ENCODE data around the gene PPAN.

The PPAN gene

DNA sequence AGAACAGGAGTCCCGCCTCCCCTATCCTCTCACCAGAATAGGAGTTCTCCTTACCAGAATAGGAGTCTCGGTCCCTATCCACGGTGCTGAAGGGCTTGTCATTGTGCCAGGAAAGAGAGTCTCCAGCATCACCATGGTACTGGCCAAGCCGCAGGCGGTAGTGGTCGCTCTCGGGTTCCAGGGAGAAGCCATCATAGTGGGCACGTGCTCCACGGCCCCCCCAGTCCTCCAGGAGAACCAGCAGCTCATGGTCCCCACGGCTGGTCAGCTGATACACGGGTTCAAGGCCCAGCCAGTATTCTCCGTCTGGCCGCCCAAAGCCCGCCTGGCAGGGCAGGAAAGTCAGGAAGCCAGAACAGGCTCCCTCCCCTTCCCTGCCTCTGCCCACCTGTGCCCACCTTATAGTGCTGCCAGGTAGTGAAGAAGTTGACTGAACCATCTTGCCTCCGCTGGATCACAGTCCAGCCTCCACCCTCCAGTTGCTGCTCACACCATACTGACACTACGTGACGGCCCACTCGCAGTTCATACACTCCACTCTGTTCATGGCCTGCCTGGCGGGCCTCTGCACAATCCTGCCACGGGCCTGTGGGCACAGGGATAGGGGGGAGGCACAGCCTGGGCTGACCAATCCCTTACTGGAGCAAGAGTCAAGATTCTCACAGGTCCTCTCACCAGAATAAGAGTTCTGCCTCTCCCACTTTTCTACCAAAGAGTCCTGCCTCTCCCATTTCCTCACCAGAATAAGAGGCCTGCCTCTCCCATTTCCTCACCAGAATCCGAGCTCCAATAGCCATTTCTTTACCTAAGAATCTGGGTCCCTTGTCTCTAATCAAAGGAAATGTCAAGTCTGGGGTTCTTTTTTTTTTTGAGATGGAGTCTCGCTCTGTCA lies 12.6 kb upstream of the PPAN start:
- no peak for DNase-seq

DNA sequence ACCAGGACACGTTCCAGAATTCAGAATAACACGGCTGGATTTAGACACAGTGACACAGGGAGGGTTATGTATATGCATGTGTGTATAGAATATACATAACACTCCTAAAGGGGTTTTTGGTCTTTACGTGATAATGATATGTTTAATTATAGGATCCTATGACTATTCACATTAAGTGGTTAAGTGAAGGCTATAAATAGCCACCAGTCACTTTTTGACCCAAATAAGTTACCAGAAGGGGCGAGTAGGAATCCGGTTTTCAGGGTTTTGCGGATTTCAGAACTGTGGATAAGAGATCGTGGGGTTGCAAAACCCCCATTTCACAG lies 10.6 kb upstream of the PPAN start:
- DNase-seq: no peak

DNA sequence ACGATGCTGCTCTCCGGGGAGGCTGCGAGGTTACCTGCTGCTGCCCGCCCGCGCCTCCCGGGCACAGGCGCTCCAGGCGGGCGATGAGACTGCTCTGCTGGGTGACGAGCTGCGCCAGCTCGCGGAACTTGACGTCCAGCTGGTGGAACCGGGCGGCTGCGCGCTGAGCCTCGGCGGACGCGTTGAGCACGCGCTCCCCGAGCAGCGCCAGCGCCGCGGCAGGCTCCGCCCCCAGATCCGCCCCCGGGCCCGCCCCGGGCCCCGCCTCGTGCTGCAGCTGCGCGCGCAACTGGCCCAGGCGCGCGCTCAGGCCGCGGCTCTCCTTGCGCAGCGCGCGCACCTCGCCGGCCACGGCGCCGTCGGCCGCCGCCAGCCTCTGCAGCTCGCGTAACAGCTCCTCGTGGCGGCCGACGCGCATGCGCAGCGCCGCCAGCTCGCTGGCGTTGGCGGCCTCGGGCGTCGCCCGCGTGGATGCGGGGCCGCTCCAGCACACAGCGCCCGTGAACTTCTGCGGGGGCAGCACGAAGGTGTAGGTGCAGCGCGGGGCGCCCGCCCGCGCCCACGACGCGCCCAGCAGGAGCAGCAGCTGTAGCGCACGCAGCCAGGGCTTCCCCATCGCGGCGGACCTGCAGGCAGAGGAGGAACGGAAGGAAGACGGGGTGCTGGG lies 10.1 kb upstream of the PPAN start:
- DNase-seq: peak; percentile 92

DNA sequence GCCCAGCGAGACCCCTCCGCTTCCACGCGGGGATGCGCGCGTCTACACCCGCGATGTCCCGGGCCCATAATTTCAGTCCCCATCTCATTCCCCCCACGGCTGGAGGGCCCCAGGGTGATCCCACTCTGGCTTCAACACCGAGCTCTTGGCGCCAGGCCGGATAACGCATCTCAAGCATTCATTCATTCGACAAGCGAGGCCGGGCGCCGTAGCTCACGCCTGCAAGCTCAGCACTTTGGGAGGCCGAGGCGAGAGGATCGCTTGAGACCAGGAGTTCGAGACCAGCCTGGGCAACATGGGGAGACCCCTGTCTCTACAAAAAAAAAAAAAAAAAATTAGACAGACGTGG lies 9.6 kb upstream of the PPAN start:
- no peak for DNase-seq

DNA sequence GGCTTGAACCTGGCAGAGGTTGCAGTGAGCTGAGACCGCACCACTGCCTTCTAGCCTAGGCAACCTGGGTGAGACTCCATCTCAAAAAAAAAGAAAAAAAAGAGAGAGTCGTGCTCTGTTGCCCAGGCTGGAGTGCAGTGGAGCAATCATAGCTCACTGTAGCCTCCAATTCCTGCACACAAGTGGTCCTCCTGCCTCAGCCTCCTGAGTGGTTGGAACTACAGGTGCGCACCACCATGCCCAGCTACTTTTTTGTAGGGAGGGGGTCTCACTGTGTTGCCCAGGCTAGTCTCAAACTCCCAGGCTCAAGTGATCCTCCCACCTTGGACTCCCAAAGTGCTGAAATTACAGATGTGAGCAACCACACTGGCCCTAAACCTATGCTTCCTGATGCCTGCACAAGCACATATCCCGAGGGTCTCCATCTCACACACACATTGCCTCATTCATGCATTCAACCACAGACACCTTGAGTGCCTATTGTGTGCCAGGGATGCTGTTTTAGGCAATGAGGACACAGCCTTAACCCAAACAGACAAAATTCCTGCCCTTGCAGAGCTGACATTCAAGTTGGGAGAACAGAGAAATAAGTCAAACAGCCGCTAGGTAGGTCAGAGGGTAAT lies 5.9 kb upstream of the PPAN start:
- DNase-seq: no peak

DNA sequence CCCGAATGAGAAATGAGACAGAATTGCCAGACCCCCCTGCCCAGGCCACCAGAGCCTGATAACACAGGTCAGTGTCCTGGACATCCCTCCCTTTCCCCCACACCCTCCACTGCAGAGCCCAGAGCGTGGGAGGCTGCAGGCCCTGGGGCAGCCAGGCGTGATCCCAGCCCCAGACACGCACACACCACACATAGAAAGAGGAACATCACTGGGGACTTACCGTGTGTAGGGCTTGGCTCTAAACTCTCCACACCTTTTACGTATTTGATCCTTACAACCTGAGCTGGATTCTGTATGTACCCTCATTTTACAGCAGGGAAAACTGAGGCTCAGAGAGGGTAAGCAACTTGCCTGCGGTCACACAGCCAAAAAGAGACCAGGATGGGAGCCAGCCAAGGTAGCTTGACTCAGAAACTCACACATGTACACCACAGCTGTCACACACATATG lies 3.4 kb upstream of the PPAN start:
- no peak for DNase-seq

DNA sequence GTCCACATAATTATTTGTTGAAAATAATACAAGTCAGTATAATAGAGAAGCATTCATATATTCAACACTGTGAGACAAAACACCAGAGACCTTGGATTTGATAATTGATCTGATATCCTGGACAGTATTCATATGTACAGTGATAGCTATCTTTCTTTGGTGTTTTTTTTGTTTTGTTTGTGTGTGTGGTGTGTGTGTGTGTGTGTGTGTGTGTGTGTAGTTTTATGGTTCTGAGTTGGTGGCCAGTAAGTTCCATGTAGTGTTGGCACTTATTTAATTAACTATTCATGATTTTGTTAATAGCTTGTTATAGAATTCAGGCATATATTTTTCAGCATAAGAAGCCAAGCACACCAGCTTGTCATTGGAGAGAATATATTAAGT lies 2.0 kb upstream of the PPAN start:
- DNase-seq: no peak

DNA sequence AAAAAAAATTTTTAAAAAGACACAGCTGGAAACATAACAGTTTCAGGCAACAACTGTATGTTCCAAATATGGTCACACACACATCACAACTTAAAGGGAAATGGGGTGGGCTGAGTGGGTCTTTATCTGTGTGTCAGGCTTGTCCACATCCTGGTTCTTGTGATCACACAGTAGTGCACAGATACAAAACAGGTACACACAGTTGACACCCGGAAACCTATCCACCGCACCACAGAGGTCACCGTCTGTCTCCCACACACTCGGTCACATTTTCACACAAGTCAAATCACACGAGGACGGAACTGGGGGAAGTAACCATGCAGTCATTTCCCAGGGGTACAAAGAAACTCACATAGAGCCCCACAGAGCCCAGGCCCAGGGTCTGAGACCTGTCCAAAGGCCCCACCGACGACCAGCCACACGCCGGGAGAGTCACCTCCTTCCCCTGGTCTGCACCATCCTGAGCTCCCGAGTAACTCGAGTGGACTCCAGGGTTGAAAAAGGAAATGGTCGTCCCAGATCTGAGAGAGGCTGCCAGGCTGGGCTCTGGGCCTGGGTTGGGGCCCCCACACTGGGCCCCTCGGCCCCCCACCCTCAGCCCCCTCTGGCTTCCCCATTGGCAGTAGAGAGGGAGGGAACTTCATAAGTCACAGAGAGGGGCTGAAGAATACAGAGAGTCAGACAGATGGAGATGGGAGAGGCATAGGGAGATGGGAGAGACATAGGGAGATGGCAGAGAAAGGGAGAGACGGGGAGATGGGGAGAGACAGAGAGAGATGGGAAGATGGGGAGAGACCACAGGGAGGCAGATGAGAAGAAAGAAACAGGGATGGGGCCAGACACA lies 1.3 kb upstream of the PPAN start:
- DNase-seq: no peak

DNA sequence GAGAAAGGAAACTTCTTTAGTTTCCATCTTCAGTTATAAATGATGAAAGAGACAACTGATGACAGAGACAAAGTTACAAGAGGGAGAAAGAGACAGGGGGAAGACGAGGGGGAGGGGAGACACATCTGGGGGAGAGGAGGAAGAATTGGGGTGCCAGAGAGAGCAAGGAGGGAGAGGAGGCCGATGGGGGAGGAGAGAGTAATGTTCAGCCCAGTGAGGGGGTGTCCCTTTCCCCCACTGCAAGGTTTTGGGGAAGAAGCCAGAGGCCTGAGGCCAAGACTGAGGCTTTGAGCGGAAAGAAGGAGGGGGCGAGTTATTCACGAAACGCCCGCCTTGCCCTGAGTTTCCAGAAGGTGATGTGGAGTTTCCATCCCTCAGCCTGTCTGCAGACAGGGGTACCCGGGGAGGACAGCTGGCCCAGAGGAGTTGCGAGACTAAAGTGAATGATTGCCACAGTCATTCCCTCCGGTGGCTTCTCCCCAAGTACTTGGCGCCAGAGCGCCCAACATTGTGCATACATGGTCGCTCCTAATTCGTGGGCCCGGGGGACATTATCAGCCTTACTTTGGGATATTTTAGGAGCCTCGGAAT lies 558 bp upstream of the PPAN start:
- DNase-seq: no peak

DNA sequence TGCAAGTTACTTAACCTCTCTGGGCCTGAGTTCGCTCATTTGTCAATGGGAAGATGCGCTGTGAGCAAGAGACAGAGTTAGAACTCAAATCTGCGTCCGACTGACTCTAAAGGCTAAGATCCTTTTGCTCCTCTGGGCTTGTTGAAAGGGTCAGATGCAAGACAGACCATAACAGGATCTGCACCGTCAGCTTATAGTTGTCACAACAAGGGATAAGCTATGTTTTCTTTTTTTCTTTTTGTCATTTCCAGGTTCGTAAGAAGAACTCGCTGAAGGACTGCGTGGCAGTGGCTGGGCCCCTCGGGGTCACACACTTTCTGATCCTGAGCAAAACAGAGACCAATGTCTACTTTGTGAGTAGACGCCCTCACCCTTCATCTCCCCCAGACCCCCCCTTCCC lies 1.1 kb downstream of the PPAN start:
- DNase-seq: no peak

DNA sequence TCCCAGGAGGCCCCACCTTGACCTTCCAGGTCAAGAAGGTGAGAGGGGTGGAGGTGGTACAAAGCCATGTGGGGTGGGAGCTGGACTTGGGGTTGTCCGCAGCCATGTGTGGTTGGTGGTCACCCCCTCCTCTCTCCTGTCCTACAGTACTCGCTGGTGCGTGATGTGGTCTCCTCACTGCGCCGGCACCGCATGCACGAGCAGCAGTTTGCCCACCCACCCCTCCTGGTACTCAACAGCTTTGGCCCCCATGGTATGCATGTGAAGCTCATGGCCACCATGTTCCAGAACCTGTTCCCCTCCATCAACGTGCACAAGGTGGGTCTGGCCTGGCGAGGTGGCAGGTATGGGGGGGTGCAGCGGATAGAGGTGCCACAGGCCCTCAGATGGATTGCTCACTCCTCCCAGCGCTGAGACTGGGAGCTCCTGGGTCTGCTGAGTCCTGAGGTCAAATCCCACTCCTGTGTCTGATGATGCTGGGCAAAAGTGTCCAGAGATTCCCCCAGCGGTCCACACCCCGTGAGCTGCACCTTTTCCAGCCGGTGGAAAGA lies 1.7 kb downstream of the PPAN start:
- no peak for DNase-seq

DNA sequence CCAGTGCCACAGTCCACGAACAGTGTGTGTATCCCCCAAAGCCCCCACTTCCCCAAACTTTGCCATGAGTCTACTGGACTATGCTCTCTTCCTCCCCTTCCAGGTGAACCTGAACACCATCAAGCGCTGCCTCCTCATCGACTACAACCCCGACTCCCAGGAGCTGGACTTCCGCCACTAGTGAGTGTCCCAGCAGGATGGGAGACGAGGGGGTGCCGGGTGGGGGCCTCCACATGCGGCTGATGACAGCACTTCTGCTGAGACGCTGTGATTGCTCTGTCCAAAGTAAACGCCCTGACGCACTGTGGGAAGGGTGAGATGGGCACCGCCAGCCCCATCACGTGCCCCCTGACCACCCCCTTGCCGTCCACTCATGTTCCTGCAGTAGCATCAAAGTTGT lies 3.4 kb downstream of the PPAN start:
- DNase-seq: no peak

DNA sequence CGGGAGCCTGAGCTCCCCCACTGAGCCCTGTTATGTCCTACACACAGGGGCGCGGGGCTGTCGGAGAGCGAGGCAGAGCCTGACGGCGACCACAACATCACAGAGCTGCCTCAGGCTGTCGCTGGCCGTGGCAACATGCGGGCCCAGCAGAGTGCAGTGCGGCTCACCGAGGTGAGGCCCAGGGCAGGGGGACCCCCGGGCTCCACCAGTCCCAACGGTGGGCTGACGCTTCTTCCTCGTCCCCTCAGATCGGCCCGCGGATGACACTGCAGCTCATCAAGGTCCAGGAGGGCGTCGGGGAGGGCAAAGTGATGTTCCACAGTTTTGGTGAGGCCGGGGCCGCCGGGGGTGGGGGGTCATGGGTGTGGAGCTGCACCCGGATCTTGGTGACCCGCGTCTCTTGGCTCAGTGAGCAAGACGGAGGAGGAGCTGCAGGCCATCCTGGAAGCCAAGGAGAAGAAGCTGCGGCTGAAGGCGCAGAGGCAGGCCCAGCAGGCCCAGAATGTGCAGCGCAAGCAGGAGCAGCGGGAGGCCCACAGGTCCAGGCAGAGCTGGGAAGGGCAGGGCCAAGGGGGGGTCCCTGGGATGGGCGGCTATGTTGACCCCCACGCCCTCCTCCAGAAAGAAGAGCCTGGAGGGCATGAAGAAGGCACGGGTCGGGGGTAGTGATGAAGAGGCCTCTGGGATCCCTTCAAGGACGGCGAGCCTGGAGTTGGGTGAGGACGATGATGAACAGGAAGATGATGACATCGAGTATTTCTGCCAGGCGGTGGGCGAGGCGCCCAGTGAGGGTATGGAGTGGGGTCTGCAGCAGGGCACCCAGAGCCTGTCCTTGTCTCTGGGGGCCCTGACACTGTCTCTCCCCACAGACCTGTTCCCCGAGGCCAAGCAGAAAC lies 4.2 kb downstream of the PPAN start:
- DNase-seq: no peak

DNA sequence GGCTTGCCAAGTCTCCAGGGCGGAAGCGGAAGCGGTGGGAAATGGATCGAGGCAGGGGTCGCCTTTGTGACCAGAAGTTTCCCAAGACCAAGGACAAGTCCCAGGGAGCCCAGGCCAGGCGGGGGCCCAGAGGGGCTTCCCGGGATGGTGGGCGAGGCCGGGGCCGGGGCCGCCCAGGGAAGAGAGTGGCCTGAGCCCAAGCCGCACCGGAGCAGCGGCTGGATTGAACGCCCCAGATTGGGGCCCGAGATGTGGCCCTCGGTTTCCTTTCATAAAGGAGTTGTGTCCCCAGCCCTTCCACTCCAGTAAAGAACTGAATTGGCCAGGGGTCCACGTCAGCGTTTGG lies 4.8 kb downstream of the PPAN start:
- no peak for DNase-seq

DNA sequence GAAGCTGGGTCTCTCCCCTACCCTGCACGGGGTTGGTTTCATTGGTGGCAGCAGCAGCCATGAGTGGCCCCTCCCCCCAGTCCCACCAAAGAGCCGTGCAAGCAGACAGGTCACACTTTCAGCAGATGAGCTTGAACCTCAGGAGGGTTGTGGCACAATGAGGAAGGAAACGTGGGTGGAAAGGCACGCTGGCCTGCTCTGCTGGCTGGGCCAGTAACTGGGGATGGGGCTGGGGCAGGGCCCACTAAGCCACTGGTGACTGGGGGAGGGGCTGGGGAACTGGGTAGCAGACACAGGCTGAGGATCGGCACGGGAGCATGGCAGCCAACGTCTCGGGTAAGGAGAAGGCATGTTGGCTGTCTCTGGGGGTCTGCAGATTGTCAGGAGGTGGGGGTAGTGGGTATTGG lies 5.2 kb downstream of the PPAN start, which contains the start of gene P2RY11:
P2RY11 (plus strand) TSS at position 289 of the 407 bp plus-strand sequence; CDS start at position 318, 29 bp downstream.
- DNase-seq: no peak

DNA sequence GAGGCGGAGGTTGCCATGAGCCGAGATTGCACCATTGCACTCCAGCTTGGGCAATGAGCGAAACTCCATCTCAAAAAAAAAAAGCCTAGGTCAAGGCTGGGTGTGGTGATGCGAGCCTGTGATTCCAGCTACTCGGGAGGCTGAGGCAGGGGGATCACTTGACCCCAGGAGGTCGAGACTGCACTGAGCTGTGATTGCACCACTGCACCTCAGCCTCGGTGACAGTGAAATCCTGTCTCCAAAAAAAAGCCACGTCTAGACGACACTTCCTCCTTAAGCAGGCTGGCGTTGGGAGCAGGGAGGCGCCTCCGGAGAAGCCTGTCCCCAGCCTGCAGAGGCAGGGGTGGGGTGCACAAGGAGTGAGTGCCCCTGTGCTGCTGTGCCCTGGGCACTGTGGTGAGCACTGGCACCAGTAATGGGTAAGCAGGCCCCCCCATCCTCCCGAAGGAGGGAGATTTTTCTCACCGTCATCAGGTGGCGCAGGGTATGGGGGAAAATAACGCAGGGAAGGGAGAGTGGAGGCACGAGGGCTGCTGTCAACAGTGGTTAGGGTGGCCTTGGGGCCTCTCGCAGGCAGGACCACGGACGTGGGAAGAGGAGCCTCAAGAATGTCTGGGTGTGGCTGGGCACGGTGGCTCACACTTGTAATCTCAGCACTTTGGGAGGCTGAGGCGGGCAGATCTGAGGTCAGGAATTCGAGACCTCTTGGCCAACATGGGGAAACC lies 6.0 kb downstream of the PPAN start:
- DNase-seq: peak; percentile 51

DNA sequence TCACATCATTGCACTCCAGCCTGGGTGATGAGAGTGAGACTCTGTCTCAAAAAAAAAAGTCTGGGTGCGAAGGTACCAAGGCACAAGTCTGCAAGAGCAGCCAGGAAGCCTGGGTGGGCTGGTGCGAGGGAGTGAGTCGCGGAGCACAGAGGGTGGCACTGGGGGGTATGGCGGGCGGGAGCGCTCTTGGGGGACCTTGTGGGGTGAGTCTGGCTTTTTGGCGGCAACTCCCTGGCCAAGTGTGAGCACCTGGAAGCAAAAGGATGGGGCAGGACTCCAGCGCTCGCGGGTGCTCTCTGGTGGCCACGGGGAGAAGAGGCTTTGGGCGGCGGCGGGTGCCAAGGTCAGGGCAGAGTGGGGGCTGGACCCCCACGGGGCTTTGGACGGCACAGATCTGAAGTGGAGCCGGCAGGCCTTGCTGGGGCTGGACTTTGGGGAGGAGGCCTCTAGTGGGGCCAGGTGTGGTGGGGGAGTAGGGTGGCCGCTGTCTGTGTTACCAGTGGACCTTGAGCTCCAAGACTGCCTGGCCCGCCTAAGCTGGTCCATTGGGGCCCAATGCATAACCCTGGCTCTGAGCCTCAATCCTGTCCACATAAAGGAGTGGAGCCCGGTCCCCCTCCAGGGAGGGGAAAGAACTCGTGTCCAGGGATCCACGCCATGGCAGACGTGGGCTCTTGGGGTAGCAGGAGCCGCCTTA lies 6.9 kb downstream of the PPAN start:
- peak; percentile 67 for DNase-seq

DNA sequence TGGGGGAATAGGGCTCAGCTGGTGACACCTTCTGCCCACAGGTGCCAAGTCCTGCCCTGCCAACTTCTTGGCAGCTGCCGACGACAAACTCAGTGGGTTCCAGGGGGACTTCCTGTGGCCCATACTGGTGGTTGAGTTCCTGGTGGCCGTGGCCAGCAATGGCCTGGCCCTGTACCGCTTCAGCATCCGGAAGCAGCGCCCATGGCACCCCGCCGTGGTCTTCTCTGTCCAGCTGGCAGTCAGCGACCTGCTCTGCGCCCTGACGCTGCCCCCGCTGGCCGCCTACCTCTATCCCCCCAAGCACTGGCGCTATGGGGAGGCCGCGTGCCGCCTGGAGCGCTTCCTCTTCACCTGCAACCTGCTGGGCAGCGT lies 7.4 kb downstream of the PPAN start:
- no peak for DNase-seq

DNA sequence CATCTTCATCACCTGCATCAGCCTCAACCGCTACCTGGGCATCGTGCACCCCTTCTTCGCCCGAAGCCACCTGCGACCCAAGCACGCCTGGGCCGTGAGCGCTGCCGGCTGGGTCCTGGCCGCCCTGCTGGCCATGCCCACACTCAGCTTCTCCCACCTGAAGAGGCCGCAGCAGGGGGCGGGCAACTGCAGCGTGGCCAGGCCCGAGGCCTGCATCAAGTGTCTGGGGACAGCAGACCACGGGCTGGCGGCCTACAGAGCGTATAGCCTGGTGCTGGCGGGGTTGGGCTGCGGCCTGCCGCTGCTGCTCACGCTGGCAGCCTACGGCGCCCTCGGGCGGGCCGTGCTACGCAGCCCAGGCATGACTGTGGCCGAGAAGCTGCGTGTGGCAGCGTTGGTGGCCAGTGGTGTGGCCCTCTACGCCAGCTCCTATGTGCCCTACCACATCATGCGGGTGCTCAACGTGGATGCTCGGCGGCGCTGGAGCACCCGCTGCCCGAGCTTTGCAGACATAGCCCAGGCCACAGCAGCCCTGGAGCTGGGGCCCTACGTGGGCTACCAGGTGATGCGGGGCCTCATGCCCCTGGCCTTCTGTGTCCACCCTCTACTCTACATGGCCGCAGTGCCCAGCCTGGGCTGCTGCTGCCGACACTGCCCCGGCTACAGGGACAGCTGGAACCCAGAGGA lies 7.9 kb downstream of the PPAN start:
- DNase-seq: no peak
